ENCODE results near the gene TMEM94. TPM values are rescaled to one million over a fixed set of nuclear protein-coding genes. Genes with fewer than 3 reads are reported as not detected.

The TMEM94 gene
- total and polyA plus RNA-seq, 9 of the 15 experiments (the other 6 are each of a cell fraction or from before 2014, with no cell fraction given), result 0.35 to 48.1 (median 14.4) TPM

DNA sequence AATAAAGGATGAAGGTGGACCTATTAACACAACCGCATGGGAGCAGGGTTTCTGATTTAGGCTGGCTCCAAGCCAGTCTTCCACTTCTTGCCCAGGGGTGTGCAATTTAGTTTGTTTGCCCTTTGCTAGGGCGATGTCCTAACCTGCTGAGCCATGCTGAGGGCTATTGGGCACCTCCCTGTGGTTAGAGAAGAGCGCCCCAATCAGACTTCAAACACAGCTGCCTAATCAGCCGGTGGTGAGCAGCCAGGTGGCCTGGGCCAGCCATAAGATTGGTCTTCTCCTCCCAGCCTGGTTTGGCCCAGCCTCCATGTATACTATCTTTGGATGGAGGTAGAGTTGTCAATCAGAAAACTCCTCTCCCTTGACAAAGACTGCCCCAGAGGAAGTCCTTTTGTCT lies 15.7 kb downstream of the TMEM94 start:
- no peaks in the 10 kb centered on the region for H3K79me2 ChIP-seq (ENCODE audit: control insufficient read depth, insufficient read depth, low read length)
- no peak overlapping the region for H3K4me2 ChIP-seq (ENCODE audit: insufficient read depth, low read length)
- peaks cover 20% of the 10 kb centered on the region for H3K36me3 ChIP-seq (ENCODE audit: control insufficient read depth, insufficient read depth, low read length)
- H3K27ac ChIP-seq (ENCODE audit: extremely low read depth, low read depth, low read length), result no peak overlapping the region
- no peaks in the 10 kb centered on the region for H3K27me3 ChIP-seq (ENCODE audit: control insufficient read depth in 2 of 2, insufficient read depth in 2 of 2, low read length in 2 of 2)
- H3K9ac ChIP-seq (ENCODE audit: insufficient read depth in 1 of 2, low read depth in 2 of 2, low read length in 2 of 2), result no peak overlapping the region
- 28% methylated on average over 4 of the region's 4 CpGs for WGBS (ENCODE audit: insufficient coverage, low coverage, missing lambda C conversion rate)
- no peaks in the 10 kb centered on the region for H3K9me1 ChIP-seq (ENCODE audit: control insufficient read depth, insufficient read depth, low read length)
- H3K4me1 ChIP-seq (replicated peaks in 1 of 2; ENCODE audit: control insufficient read depth in 2 of 2, insufficient read depth in 2 of 2, low read length in 2 of 2), result peaks cover 0 to 5% of the 10 kb centered on the region in 2 experiments; a peak in 1 of 5 replicates
- no peak overlapping the region for H3K4me3 ChIP-seq
- FAIRE-seq (no peak), ATAC-seq (peak; percentile 68), DNase-seq (ENCODE audit: extremely low read depth in 1 of 4, low spot score in 3 of 4) (peak in 1 of 4 experiments; percentile 28)
- TF ChIP-seq, protein P1, sequence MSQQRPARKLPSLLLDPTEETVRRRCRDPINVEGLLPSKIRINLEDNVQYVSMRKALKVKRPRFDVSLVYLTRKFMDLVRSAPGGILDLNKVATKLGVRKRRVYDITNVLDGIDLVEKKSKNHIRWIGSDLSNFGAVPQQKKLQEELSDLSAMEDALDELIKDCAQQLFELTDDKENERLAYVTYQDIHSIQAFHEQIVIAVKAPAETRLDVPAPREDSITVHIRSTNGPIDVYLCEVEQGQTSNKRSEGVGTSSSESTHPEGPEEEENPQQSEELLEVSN (IDR thresholded peaks at IDR 0.05; ENCODE audit: borderline replicate concordance in 1 of 2, extremely low read depth in 1 of 2, insufficient read depth in 1 of 2, insufficient read length in 1 of 2, low read depth in 1 of 2, low read length in 1 of 2, poor library complexity in 1 of 2, severe bottlenecking in 1 of 2), result peak in 1 of 2 experiments; percentile 56
- TF ChIP-seq, protein P2, sequence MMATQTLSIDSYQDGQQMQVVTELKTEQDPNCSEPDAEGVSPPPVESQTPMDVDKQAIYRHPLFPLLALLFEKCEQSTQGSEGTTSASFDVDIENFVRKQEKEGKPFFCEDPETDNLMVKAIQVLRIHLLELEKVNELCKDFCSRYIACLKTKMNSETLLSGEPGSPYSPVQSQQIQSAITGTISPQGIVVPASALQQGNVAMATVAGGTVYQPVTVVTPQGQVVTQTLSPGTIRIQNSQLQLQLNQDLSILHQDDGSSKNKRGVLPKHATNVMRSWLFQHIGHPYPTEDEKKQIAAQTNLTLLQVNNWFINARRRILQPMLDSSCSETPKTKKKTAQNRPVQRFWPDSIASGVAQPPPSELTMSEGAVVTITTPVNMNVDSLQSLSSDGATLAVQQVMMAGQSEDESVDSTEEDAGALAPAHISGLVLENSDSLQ (IDR thresholded peaks at IDR 0.05), result 0 out of 2 replicates have a peak, but pooled peaks have one; percentile 6
- TF ChIP-seq JUNB (CRISPR knock-in tag; conservative IDR thresholded peaks at IDR 0.05), result no peak
- peak; percentile 53; the same call in 1 of the 2 replicates for TF ChIP-seq L3MBTL2 (IDR thresholded peaks at IDR 0.05)
- TF ChIP-seq TCF3 (CRISPR knock-in tag; IDR thresholded peaks at IDR 0.05), result 0 out of 2 replicates have a peak, but pooled peaks have one; percentile 12
- TF ChIP-seq NFYB (IDR thresholded peaks at IDR 0.05; ENCODE audit: extremely low read depth, insufficient read length), result peak; percentile 12
- no peak for TF ChIP-seq RBM22 (IDR thresholded peaks at IDR 0.05; ENCODE audit: low read depth, low read length, poor library complexity, severe bottlenecking)
- in situ Hi-C loops (cut with MboI), result no loop called here
- POLR2A ChIA-PET, result interaction anchor here (0.6 to 2.4 kb wide), 2 partner anchors 16 to 162 kb away, joined by 3 to 7 read pairs; partner anchors contain the start of gene TMEM94
- intact Hi-C loops (cut with micrococcal nuclease), result no loop called here
- CTCF ChIA-PET (ENCODE audit: low intra/inter-chr PET ratio), result interaction anchor here (0.7 kb wide), 1 partner anchor 113 kb away, joined by 3 read pairs; no protein-coding TSS in a partner anchor
- no TSS peak for BruUV-seq (replicated peaks)
- H3K9me3 ChIP-seq (replicated peaks; ENCODE audit: control insufficient read depth, insufficient read depth, low read depth, low read length), result no peaks in the 10 kb centered on the region
- H2AFZ ChIP-seq (ENCODE audit: low read depth, low read length), result no peak overlapping the region
- H4K20me1 ChIP-seq (replicated peaks; ENCODE audit: control insufficient read depth, insufficient read depth, low read length), result peaks cover 8% of the 10 kb centered on the region
